Epithelial cell of proximal tubule (primary cell): Measurements from ENCODE around the gene EPB41L3. TPM values are rescaled to one million over a fixed set of nuclear protein-coding genes. Genes with fewer than 3 reads are reported as not detected.

Experiments
- DNase-seq: peaks from one replicate; pipeline ENCODE4 v3.0.0-alpha.2; 2011; ENCODE audit warnings: low read depth
- H3K4me3 ChIP-seq: 2 replicates; pipeline ENCODE4 v1.5.1; 2011; ENCODE audit warnings: low read depth, mild to moderate bottlenecking, low read length
- CTCF ChIP-seq: conservative IDR thresholded peaks from 2 replicates; pipeline ENCODE4 v1.5.1; 2012; ENCODE audit warnings: low read depth, mild to moderate bottlenecking, low read length
- total RNA-seq: library from RNA; depleted of rRNA; stranded (reverse); fragments of >200 nt; gene quantifications from 2 replicates; pipeline ENCODE4 v1.2.3, GENCODE V29; 2015

EPB41L3 gene
- total RNA-seq, 1 donor from 2014 or later, result 79.6 TPM

GRCh38 chr18:5430131-5430530 lies 113.7 kb downstream of the EPB41L3 start:
- no peak overlapping the region for H3K4me3 ChIP-seq
- no peak for DNase-seq
- no peak for TF ChIP-seq CTCF

GRCh38 chr18:5429681-5430080 lies 114.1 kb downstream of the EPB41L3 start:
- DNase-seq, result no peak
- TF ChIP-seq CTCF, result no peak
- H3K4me3 ChIP-seq, result no peak overlapping the region

GRCh38 chr18:5425721-5426120 lies 118.1 kb downstream of the EPB41L3 start:
- no peak for TF ChIP-seq CTCF
- DNase-seq, result no peak
- no peak overlapping the region for H3K4me3 ChIP-seq

GRCh38 chr18:5424903-5425664 lies 118.7 kb downstream of the EPB41L3 start:
- H3K4me3 ChIP-seq, result no peak overlapping the region
- peak; percentile 71 for TF ChIP-seq CTCF
- no peak for DNase-seq

- DNase-seq, result no peak
- TF ChIP-seq CTCF, result no peak
- H3K4me3 ChIP-seq, result no peak overlapping the region
These were observed 121.2 kb downstream of the EPB41L3 start for GRCh38 chr18:5422626-5423025.

GRCh38 chr18:5421981-5422380 lies 121.8 kb downstream of the EPB41L3 start:
- DNase-seq, result no peak
- no peak overlapping the region for H3K4me3 ChIP-seq
- no peak for TF ChIP-seq CTCF

- no peak for DNase-seq
- H3K4me3 ChIP-seq, result no peak overlapping the region
- TF ChIP-seq CTCF, result no peak
These were observed 122.9 kb downstream of the EPB41L3 start for GRCh38 chr18:5420906-5421305.
